ENCODE data around the gene IL21R.

The IL21R gene

DNA sequence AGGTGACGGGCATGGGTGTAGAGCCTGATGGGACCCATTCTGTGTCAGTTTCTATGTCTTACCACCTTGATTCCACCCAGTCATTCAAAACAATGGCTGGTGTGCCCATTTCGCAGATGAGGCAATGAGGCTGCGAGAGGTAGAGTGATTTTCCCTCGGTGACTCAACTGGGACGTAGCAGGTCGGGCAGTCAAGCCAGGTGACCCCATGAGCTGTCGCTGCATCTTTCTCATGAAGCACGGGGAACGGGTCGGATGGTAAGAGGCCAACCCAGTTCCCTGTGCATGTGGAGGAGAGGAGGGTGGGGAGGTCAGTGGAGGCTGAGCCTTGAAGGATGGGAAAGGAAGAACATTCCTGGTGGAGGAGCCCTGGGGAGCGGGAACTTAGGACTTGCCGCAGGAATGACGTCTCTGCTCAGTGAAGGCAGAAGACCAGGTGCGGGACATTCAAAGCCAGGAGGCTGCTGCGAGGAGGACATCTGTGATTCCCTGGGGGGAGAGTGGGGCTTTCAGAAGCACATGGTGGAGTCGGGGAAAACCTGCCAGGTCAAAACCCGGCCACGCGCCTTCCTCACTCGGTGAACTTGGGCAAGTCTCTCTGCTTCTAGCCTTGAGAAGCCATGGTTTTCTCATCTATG is 1.1 kb downstream of the IL21R start:
- peak overlapping the region; percentile 58 for H3K4me3 ChIP-seq
- no peak for TF ChIP-seq CTCF (IDR thresholded peaks at IDR 0.05)
- DNase-seq (ENCODE audit: low spot score): peak; percentile 36
- no peak overlapping the region for H3K27ac ChIP-seq

DNA sequence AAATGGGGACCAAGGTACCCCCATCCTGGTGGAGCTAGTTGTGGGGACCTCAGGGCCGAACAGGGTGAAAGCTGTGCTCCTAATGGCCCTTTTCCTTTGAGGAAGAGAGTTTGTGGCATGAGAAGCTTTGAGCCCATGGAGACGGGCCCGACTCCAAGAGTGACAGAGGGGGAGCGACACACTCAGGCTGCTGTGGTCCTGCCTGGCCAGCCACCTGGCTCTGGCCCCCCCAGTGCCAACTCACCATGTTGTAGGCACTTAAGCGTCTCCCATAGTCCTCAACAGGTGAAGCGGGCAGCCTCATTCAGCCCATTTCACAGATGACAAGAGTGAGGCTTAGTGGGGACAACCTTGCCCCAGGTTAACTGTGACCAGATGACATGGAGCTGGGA is 1.6 kb downstream of the IL21R start:
- no peak for TF ChIP-seq CTCF (IDR thresholded peaks at IDR 0.05)
- H3K4me3 ChIP-seq: no peak overlapping the region
- no peak overlapping the region for H3K27ac ChIP-seq
- DNase-seq (ENCODE audit: low spot score): peak; percentile 45

GRCh38 chr16:27404163-27404823 is 2.3 kb downstream of the IL21R start:
- Histone ChIP-seq H3K27ac (no peak overlapping the region), H3K4me3 (no peak overlapping the region)
- TF ChIP-seq CTCF (IDR thresholded peaks at IDR 0.05): no peak
- DNase-seq (ENCODE audit: low spot score): peak; percentile 52

- no peak overlapping the region for H3K27ac ChIP-seq
- peak; percentile 71 for DNase-seq (ENCODE audit: low spot score)
- no peak for TF ChIP-seq CTCF (IDR thresholded peaks at IDR 0.05)
- H3K4me3 ChIP-seq: no peak overlapping the region
Measured at GRCh38 chr16:27405546-27406451, 3.8 kb downstream of the IL21R start.

GRCh38 chr16:27406511-27407128 is 4.6 kb downstream of the IL21R start:
- TF ChIP-seq CTCF (IDR thresholded peaks at IDR 0.05): no peak
- DNase-seq (ENCODE audit: low spot score): peak; percentile 22
- Histone ChIP-seq H3K27ac (no peak overlapping the region), H3K4me3 (no peak overlapping the region)

GRCh38 chr16:27407133-27407532 is 5.2 kb downstream of the IL21R start:
- no peak for TF ChIP-seq CTCF (IDR thresholded peaks at IDR 0.05)
- Histone ChIP-seq H3K4me3 (no peak overlapping the region), H3K27ac (no peak overlapping the region)
- DNase-seq (ENCODE audit: low spot score): no peak
